GM12878 (cell line): ENCODE data around the gene MAMDC2. TPM values are rescaled to one million over a fixed set of nuclear protein-coding genes. Genes with fewer than 3 reads are reported as not detected.

ENCODE experiments used
- ATAC-seq: fragments of 200-7000 bp; cut with Tn5 transposase; 3 replicates; pipeline ENCODE4 v1.9.1; 2020; ENCODE audit warnings: mild to moderate bottlenecking, moderate library complexity
- BruUV-seq: library from RNA; stranded (reverse); fragments of 400-500 nt; replicated peaks from 2 replicates; lab custom pipeline; 2021; lab: Mats Ljungman, UMichigan
- CTCF ChIA-PET: fragments of 300-600 bp; sonication (Branson Sonifier 250); formaldehyde crosslinking; extraction: SDS; loops from one replicate; lab custom pipeline; 2021; ENCODE audit warnings: inconsistent platforms; lab: Yijun Ruan, JAX
- POLR2A ChIA-PET: fragments of 350-600 bp; formaldehyde crosslinking; extraction: SDS; loops from one replicate; lab custom pipeline; 2021; ENCODE audit warnings: inconsistent platforms; lab: Charles Lee
- RAD21 ChIA-PET: fragments of 300-600 bp; sonication (Branson Sonifier 250); formaldehyde crosslinking; loops from one replicate; lab custom pipeline; 2023; ENCODE audit warnings: antibody characterized with exemption; ENCODE audit not compliant: unreplicated experiment; lab: Charles Lee
- SMC1A ChIA-PET: fragments of 300-600 bp; sonication (Branson Sonifier 250); formaldehyde crosslinking; loops from one replicate; lab custom pipeline; 2023; ENCODE audit not compliant: unreplicated experiment, uncharacterized antibody; lab: Charles Lee
- DNase-seq: peaks from one replicate; pipeline ENCODE4 v3.0.0-alpha.2; 2011; ENCODE audit warnings: low read depth, low spot score
- FAIRE-seq: peaks from 3 replicates; lab custom pipeline; 2011; peaks lifted over from hg19 to GRCh38; lab: Jason Lieb, UNC
- H2AFZ ChIP-seq: 2 replicates; pipeline ENCODE4 v1.6.0; 2011; ENCODE audit warnings: low read depth, low read length, control low read depth; ENCODE audit not compliant: control insufficient read depth
- H3K27ac ChIP-seq: 2 replicates; pipeline ENCODE4 v1.5.1; 2011; ENCODE audit warnings: control low read depth; ENCODE audit not compliant: control insufficient read depth, insufficient read depth
- H3K27me3 ChIP-seq, 2 experiments: replicated peaks in 1 of 2; 2 replicates each; pipeline versions ENCODE4 v1.6.0 to v1.6.1; 2011; ENCODE audit warnings: low read length in 1 of 2; ENCODE audit not compliant: control insufficient read depth in 2 of 2, insufficient read depth in 2 of 2
- H3K36me3 ChIP-seq, 2 experiments: 2 replicates each; pipeline ENCODE4 v1.5.1; 2011; ENCODE audit warnings: low read length in 1 of 2; ENCODE audit not compliant: control insufficient read depth in 2 of 2, insufficient read depth in 2 of 2
- H3K4me1 ChIP-seq: 2 replicates; pipeline ENCODE4 v1.6.1; 2011; ENCODE audit warnings: mild to moderate bottlenecking, low read length, moderate library complexity, mixed read lengths; ENCODE audit not compliant: control insufficient read depth, insufficient read depth
- H3K4me2 ChIP-seq: 2 replicates; pipeline ENCODE4 v1.6.0; 2011; ENCODE audit warnings: control low read depth; ENCODE audit not compliant: control insufficient read depth, insufficient read depth
- H3K4me3 ChIP-seq: fragments of 200-600 bp; sonication (generic); 2 replicates; pipeline ENCODE4 v1.5.1; 2016
- H3K79me2 ChIP-seq: 2 replicates; pipeline ENCODE4 v1.6.0; 2011; ENCODE audit warnings: low read length; ENCODE audit not compliant: control insufficient read depth, insufficient read depth
- H3K9ac ChIP-seq: 2 replicates; pipeline ENCODE4 v1.8.0; 2011; ENCODE audit warnings: low read length, control low read depth, mixed read lengths; ENCODE audit not compliant: control insufficient read depth, insufficient read depth
- H3K9me3 ChIP-seq: replicated peaks from 3 replicates; pipeline ENCODE4 v1.5.1; 2011; ENCODE audit warnings: mild to moderate bottlenecking, low read length; ENCODE audit not compliant: control insufficient read depth, insufficient read depth
- H4K20me1 ChIP-seq: 2 replicates; pipeline ENCODE4 v1.6.0; 2011; ENCODE audit not compliant: control insufficient read depth, insufficient read depth
- ATF7 ChIP-seq: fragments of 450-650 bp; IDR thresholded peaks from 2 replicates; pipeline ENCODE4 v1.6.1; 2016; ENCODE audit warnings: low read depth, mild to moderate bottlenecking
- CHD1 ChIP-seq: IDR thresholded peaks from 2 replicates; pipeline ENCODE4 v1.6.1; 2012; ENCODE audit warnings: low read depth, low read length, improper control_type of control experiment
- E2F4 ChIP-seq: IDR thresholded peaks from 2 replicates; pipeline ENCODE4 v1.6.1; 2012; ENCODE audit warnings: low read depth, low read length, improper control_type of control experiment
- EGR1 ChIP-seq, 2 experiments: IDR thresholded peaks; 1 replicate in 1 of 2; 2 replicates in 1 of 2; pipeline ENCODE4 v1.6.1; 2011 to 2012; ENCODE audit warnings: low read depth in 2 of 2, low read length in 2 of 2, borderline replicate concordance in 1 of 2, mild to moderate bottlenecking in 1 of 2, moderate library complexity in 1 of 2
- IRF3 ChIP-seq: fragments of 450-650 bp; IDR thresholded peaks from 2 replicates; pipeline ENCODE4 v1.6.1; 2014; ENCODE audit warnings: mild to moderate bottlenecking
- MXI1 ChIP-seq: fragments of 150-350 bp; IDR thresholded peaks from 2 replicates; pipeline ENCODE4 v1.6.1; 2011; ENCODE audit warnings: low read depth, mild to moderate bottlenecking, inconsistent platforms, low read length, improper control_type of control experiment
- NFYA ChIP-seq: IDR thresholded peaks from 2 replicates; pipeline ENCODE4 v1.6.1; 2011; ENCODE audit warnings: low read depth, mild to moderate bottlenecking, low read length, improper control_type of control experiment, borderline replicate concordance
- NFYB ChIP-seq: IDR thresholded peaks from 2 replicates; pipeline ENCODE4 v1.6.1; 2011; ENCODE audit warnings: low read depth, mild to moderate bottlenecking, low read length, improper control_type of control experiment, moderate library complexity; ENCODE audit not compliant: insufficient read depth
- POLR2A ChIP-seq: IDR thresholded peaks from 2 replicates; pipeline ENCODE4 v1.6.1; 2011; ENCODE audit warnings: low read depth, mild to moderate bottlenecking, low read length
- POU2F2 ChIP-seq: IDR thresholded peaks from 3 replicates; pipeline ENCODE4 v1.6.1; 2011; ENCODE audit warnings: low read depth, mild to moderate bottlenecking, low read length, borderline replicate concordance
- RAD21 ChIP-seq: IDR thresholded peaks from 2 replicates; pipeline ENCODE4 v1.6.1; 2011; ENCODE audit warnings: mild to moderate bottlenecking, low read depth, low read length, moderate library complexity; ENCODE audit not compliant: insufficient read depth
- SIN3A ChIP-seq: IDR thresholded peaks from 2 replicates; pipeline ENCODE4 v1.6.1; 2012; ENCODE audit warnings: low read depth, low read length, improper control_type of control experiment
- SRF ChIP-seq, 2 experiments: IDR thresholded peaks; 2 replicates each; pipeline ENCODE4 v1.6.1; 2011; ENCODE audit warnings: low read depth in 2 of 2, low read length in 2 of 2, mild to moderate bottlenecking in 1 of 2, moderate library complexity in 1 of 2
- TCF3 ChIP-seq: IDR thresholded peaks from 2 replicates; pipeline ENCODE4 v1.6.1; 2012; ENCODE audit warnings: low read depth, mild to moderate bottlenecking, low read length, borderline replicate concordance; ENCODE audit not compliant: insufficient read depth
- WRNIP1 ChIP-seq: IDR thresholded peaks from 2 replicates; pipeline ENCODE4 v1.6.1; 2011; ENCODE audit warnings: low read depth, low read length, improper control_type of control experiment, borderline replicate concordance
- YBX1 ChIP-seq: fragments of 450-650 bp; IDR thresholded peaks from 2 replicates; pipeline ENCODE4 v1.6.1; 2016; ENCODE audit warnings: antibody characterized with exemption
- ZBED1 ChIP-seq: IDR thresholded peaks from 2 replicates; pipeline ENCODE4 v1.6.1; 2016; ENCODE audit warnings: borderline replicate concordance
- ZZZ3 ChIP-seq: IDR thresholded peaks from 2 replicates; pipeline ENCODE4 v1.6.1; 2011; ENCODE audit warnings: low read depth; ENCODE audit not compliant: control insufficient read depth, insufficient read length
- WGBS: methylation state at CpG from one replicate; pipeline ENCODE4 v1.1.6; 2016; ENCODE audit warnings: low lambda C conversion rate; ENCODE audit not compliant: insufficient replicate concordance, insufficient coverage; ENCODE audit errors: missing lambda C conversion rate; 5-methylcytosine and 5-hydroxymethylcytosine counted together
- in situ Hi-C: fragments of 300-500 bp; cut with MboI; formaldehyde crosslinking; loops from 9 replicates; pipeline ENCODE4 v1.14.3; 2018; ENCODE audit warnings: mixed read lengths
- intact Hi-C: fragments of 100-400 bp; cut with micrococcal nuclease; formaldehyde crosslinking; loops from one replicate; pipeline ENCODE4 v1.14.2; 2022; ENCODE audit not compliant: unreplicated experiment
- polyA plus RNA-seq, 11 experiments: library from polyadenylated mRNA; depleted of rRNA in 4 of 11; unstranded in 6 of 11; stranded (reverse) in 5 of 11; fragments of >200 nt; fragmentation: Nextera tagmentation in 4 of 11; fragmentation: Illumina TruSeq in 1 of 11; extraction: Ambion mirVana in 4 of 11; extraction: Trizol in 1 of 11; gene quantifications; 1 replicate in 1 of 11; 2 replicates in 10 of 11; pipeline versions ENCODE4 v1.2.1 to v1.2.3, GENCODE V29; 2011 to 2016; ENCODE audit warnings: inconsistent platforms in 2 of 11, missing spikeins in 2 of 11, low read depth in 1 of 11
- total RNA-seq, 4 experiments: library from RNA; depleted of rRNA in 3 of 4; stranded (reverse); fragments of >200 nt in 3 of 4; fragmentation: Illumina TruSeq in 1 of 4; extraction: Trizol in 1 of 4; gene quantifications; 2 replicates each; pipeline versions ENCODE4 v1.2.1 to v1.2.3, GENCODE V29; 2013 to 2021
- TF ChIP-seq, protein P1 (sequence below): fragments of 450-650 bp; IDR thresholded peaks from 2 replicates; pipeline ENCODE4 v1.6.1; 2017; ENCODE audit warnings: mild to moderate bottlenecking

Gene MAMDC2
- total and polyA plus RNA-seq, 10 of the 15 experiments (the other 5 are each of a cell fraction or from before 2014, with no cell fraction given), result 0.01 to 0.09 TPM; not detected in 8

DNA sequence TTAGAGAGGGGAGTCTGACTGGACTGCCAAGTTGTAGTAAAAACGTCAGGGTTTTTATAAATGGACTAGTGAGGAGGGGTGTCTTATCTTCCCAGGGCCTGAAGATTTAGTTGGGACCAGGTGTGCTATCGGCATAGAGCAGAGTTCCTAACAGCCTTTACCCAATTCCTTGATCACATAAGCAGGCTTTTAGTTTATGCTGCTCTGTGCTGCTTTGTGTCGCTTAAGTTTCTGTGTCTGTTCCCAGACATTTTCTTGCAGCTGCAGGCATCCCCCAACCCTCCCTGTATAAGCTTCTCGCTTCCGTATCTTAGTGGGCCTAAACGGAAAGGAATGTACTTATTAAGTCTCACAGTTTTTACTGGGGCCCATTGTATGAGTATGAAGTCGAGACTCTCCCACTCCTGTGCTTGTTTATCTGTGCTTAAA is 212.5 kb downstream of the MAMDC2 start:
- in situ Hi-C loops (loop anchor here (25.0 kb wide), 2 partner anchors 494 to 1656 kb away; partner anchors contain the start of genes ABHD17B, C9orf85 and PTAR1), intact Hi-C loops (no loop called here)
- no peak for FAIRE-seq
- Histone ChIP-seq H2AFZ (no peak overlapping the region), H3K27ac (no peak overlapping the region), H4K20me1 (no peaks in the 10 kb centered on the region), H3K4me2 (no peak overlapping the region), H3K79me2 (peaks cover 24% of the 10 kb centered on the region), H3K4me3 (no peak overlapping the region), H3K9ac (no peak overlapping the region), H3K36me3 (0 out of 4 replicates have a peak, but pooled peaks cover 0 to under 1% of the 10 kb centered on the region in 2 experiments), H3K9me3 (no peaks in the 10 kb centered on the region), H3K27me3 (no peaks in the 10 kb centered on the region), H3K4me1 (peaks cover 8% of the 10 kb centered on the region)
- DNase-seq, result no peak
- TF ChIP-seq MXI1, result no peak
- TF ChIP-seq TCF3, result no peak
- TF ChIP-seq RAD21, result no peak
- TF ChIP-seq, protein P1, sequence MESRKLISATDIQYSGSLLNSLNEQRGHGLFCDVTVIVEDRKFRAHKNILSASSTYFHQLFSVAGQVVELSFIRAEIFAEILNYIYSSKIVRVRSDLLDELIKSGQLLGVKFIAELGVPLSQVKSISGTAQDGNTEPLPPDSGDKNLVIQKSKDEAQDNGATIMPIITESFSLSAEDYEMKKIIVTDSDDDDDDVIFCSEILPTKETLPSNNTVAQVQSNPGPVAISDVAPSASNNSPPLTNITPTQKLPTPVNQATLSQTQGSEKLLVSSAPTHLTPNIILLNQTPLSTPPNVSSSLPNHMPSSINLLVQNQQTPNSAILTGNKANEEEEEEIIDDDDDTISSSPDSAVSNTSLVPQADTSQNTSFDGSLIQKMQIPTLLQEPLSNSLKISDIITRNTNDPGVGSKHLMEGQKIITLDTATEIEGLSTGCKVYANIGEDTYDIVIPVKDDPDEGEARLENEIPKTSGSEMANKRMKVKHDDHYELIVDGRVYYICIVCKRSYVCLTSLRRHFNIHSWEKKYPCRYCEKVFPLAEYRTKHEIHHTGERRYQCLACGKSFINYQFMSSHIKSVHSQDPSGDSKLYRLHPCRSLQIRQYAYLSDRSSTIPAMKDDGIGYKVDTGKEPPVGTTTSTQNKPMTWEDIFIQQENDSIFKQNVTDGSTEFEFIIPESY, result no peak
- no peak for TF ChIP-seq CHD1
- TF ChIP-seq YBX1, result no peak
- TF ChIP-seq ZZZ3, result no peak
- no peak for TF ChIP-seq POLR2A
- no peak for TF ChIP-seq ZBED1
- no peak for TF ChIP-seq NFYB
- TF ChIP-seq WRNIP1, result no peak
- no peak for TF ChIP-seq EGR1 (IDR thresholded peaks at IDR 0.05; ENCODE audit: borderline replicate concordance in 1 of 2, low read depth in 2 of 2, low read length in 2 of 2)
- no peak for TF ChIP-seq IRF3
- no peak for TF ChIP-seq SRF (IDR thresholded peaks at IDR 0.05; ENCODE audit: low read depth in 2 of 2, low read length in 2 of 2)
- no peak for TF ChIP-seq ATF7
- TF ChIP-seq SIN3A, result no peak
- no peak for TF ChIP-seq NFYA
- no peak for TF ChIP-seq E2F4
- TF ChIP-seq POU2F2, result no peak
- RAD21 ChIA-PET, result no interaction called here
- SMC1A ChIA-PET, result interaction anchor here (0.6 to 1.0 kb wide), 2 partner anchors 118 to 138 kb away, joined by 3 to 5 read pairs; no protein-coding TSS in a partner anchor
- 76% methylated on average over 7 of the region's 7 CpGs for WGBS
- POLR2A ChIA-PET, result no interaction called here
- CTCF ChIA-PET, result no interaction called here
- no TSS peak for BruUV-seq
- ATAC-seq, result no peak
